Type B pancreatic cell (in vitro differentiated cells): Measurements from ENCODE around the gene HPX. TPM values are rescaled to one million over a fixed set of nuclear protein-coding genes. Genes with fewer than 3 reads are reported as not detected.

Source experiments
- DNase-seq: peaks from one replicate; pipeline ENCODE4 v3.0.0; 2021; ENCODE audit warnings: mixed read lengths; ENCODE audit not compliant: unreplicated experiment; ENCODE audit errors: extremely low spot score
- H3K27ac Mint-ChIP-seq: 2 replicates; pipeline ENCODE4 v1.8.0; 2021; ENCODE audit warnings: mild to moderate bottlenecking, mixed read lengths
- H3K27me3 Mint-ChIP-seq: 2 replicates; pipeline ENCODE4 v1.8.0; 2021; ENCODE audit warnings: mixed read lengths
- H3K36me3 Mint-ChIP-seq: 2 replicates; pipeline ENCODE4 v1.8.0; 2021; ENCODE audit warnings: mixed read lengths
- H3K4me1 Mint-ChIP-seq: one replicate; pipeline ENCODE4 v1.8.0; 2021; ENCODE audit warnings: mixed read lengths; ENCODE audit not compliant: unreplicated experiment
- H3K4me3 Mint-ChIP-seq: 2 replicates; pipeline ENCODE4 v1.8.0; 2021; ENCODE audit warnings: mild to moderate bottlenecking, mixed read lengths
- H3K9me3 Mint-ChIP-seq: 2 replicates; pipeline ENCODE4 v1.8.0; 2021; ENCODE audit warnings: mixed read lengths
- total RNA-seq: library from RNA; stranded (reverse); gene quantifications from 2 replicates; pipeline ENCODE4 v1.2.1, GENCODE V29; 2021; ENCODE audit warnings: low replicate concordance
- TF ChIP-seq, protein P1 (sequence below): fragments of 200-600 bp; sonication (generic); conservative IDR thresholded peaks from 2 replicates; pipeline ENCODE4 v1.5.0; 2021; ENCODE audit warnings: antibody characterized with exemption, mild to moderate bottlenecking

The HPX gene
- total RNA-seq, 1 donor from 2014 or later: 1.9 TPM

DNA sequence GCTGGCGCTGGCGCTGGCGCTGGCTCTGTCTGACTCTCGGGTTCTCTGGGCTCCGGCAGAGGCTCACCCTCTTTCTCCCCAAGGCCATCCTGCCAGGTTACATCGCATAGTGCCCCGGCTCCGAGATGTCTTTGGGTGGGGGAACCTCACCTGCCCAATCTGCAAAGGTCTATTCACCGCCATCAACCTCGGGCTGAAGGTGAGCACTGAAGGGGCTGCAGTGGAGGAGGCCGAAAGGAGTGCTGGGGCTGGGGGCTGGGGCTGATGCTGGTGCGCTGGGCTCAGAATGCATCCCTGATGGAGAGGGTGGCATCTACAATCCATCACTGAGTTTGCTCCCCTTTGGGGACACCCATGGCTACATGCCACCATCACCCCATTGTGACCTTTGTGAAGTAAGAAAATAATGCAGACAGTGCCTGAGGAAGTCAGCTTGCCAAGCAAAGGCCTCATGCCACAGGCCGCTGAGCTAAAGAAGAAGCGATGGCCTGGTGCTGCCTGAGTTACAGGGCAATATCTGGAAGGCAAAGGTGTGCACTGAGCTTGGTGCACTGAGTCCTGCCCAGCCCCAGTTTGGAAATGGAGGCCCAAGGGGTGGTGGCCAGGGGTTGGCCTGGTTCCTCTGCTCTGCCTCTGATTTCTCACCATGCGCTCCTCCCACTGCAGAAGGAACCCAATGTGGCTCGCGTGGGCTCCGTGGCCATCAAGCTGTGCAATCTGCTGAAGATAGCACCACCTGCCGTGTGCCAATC is 49.9 kb downstream of the HPX start:
- H3K4me3 Mint-ChIP-seq: peak overlapping the region; percentile 93
- H3K27me3 Mint-ChIP-seq: no peaks in the 10 kb centered on the region
- TF ChIP-seq, protein P1, sequence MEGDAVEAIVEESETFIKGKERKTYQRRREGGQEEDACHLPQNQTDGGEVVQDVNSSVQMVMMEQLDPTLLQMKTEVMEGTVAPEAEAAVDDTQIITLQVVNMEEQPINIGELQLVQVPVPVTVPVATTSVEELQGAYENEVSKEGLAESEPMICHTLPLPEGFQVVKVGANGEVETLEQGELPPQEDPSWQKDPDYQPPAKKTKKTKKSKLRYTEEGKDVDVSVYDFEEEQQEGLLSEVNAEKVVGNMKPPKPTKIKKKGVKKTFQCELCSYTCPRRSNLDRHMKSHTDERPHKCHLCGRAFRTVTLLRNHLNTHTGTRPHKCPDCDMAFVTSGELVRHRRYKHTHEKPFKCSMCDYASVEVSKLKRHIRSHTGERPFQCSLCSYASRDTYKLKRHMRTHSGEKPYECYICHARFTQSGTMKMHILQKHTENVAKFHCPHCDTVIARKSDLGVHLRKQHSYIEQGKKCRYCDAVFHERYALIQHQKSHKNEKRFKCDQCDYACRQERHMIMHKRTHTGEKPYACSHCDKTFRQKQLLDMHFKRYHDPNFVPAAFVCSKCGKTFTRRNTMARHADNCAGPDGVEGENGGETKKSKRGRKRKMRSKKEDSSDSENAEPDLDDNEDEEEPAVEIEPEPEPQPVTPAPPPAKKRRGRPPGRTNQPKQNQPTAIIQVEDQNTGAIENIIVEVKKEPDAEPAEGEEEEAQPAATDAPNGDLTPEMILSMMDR: no peak
- H3K4me1 Mint-ChIP-seq: peaks cover 30% of the 10 kb centered on the region
- H3K36me3 Mint-ChIP-seq: no peaks in the 10 kb centered on the region
- no peak for DNase-seq
- H3K27ac Mint-ChIP-seq: no peak overlapping the region
- H3K9me3 Mint-ChIP-seq: no peaks in the 10 kb centered on the region

DNA sequence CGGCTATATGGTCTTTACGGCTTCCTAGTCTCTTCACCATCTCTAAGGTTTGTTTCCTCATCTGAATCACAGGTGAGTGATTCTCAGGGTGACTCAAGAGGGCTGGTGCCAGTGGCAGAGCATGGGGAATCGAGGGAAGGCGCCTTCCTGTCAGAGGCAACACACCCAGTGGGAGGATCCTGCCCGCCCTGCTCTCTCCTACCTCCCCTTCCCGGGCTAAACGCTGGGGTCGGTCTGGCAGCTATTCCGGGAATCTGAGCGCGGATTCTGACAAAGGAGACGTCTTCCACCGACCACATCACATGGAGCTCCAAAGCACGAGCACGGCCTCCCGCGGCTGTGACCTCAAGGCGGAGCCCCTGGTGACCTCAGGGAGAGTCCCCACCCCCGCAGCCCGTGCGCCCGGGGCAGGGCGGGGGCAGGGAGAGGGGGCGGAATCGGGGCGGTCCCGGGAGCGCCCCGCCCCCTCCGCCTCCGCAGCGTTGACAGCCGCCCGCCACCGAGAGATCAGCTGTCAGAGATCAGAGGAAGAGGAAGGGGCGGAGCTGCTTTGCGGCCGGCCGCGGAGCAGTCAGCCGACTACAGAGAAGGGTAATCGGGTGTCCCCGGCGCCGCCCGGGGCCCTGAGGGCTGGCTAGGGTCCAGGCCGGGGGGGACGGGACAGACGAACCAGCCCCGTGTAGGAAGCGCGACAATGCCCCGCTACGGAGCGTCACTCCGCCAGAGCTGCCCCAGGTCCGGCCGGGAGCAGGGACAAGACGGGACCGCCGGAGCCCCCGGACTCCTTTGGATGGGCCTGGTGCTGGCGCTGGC is 50.7 kb downstream of the HPX start, which contains the start of gene SMPD1:
Gene SMPD1 (plus strand): TSS at position 570 of the 813 bp plus-strand sequence. CDS start 125 bp downstream, at position 695.
- H3K9me3 Mint-ChIP-seq: no peaks in the 10 kb centered on the region
- peak; percentile 89 for DNase-seq
- peak within 1 kb of the TSS; percentile 95 for H3K27ac Mint-ChIP-seq
- H3K4me1 Mint-ChIP-seq: peaks cover 30% of the 10 kb centered on the region
- TF ChIP-seq, protein P1: no peak
- H3K36me3 Mint-ChIP-seq: no peaks in the 10 kb centered on the region
- H3K4me3 Mint-ChIP-seq: peak within 1 kb of the TSS; percentile 93
- no peaks in the 10 kb centered on the region for H3K27me3 Mint-ChIP-seq

DNA sequence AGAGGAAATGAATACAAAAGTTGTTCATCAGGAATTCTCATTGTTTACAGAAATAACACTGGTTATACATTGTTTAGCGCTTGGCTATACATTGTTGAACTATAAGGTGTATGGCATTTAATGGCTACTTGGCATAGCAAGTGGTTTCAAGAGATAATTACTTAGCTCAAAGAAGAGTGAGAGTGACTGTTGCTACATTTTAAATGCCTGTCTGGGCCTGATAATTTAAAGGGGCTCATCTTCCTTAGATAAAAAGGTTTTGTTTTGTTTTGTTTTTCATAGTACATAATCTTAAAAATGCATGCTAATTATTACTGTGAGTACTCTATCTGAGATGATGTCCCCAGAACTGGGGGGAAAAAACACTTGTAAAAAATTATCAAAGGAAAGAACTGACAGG is 52.0 kb downstream of the HPX start:
- DNase-seq: no peak
- TF ChIP-seq, protein P1: no peak
- H3K4me1 Mint-ChIP-seq: peaks cover 32% of the 10 kb centered on the region
- no peaks in the 10 kb centered on the region for H3K27me3 Mint-ChIP-seq
- peak overlapping the region; percentile 13 for H3K4me3 Mint-ChIP-seq
- peak overlapping the region; percentile 25 for H3K27ac Mint-ChIP-seq
- no peaks in the 10 kb centered on the region for H3K9me3 Mint-ChIP-seq
- no peaks in the 10 kb centered on the region for H3K36me3 Mint-ChIP-seq

DNA sequence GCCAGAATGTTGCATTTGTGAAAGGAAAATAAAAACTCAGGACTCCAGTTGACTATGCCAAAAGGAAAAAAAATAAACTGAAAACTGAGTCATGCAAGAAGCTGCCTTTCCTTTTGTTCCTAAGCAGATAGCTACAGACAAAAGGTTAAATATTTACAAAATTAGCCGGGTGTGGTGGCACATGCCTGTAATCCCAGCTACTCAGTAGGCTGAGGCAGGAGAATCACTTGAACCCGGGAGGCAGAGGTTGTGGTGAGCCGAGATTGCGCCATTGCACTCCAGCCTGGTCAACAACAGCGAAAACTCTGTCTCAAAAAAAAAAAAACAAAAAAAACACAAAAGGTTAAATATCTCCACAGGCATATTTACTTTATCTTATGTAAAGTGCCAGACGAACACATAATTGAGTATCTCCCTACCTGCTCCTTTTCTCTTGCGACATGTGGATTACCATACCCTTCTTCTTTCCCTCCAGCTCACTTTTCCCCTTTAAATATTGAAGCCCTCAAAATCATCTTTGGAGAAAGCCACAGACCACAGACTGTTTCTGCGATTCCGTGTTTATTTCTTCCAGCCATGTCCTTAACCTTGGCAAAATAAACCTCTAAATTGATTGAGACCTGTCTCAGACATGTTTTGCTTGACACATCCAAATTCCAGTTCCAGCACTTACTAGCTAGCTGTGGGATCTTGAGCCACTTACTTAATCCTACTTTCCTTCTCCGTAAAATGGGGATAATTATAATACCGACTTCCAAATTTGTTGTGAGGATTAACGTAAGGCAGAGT is 52.8 kb downstream of the HPX start:
- peaks cover 36% of the 10 kb centered on the region for H3K4me1 Mint-ChIP-seq

More for the DNA sequence above, 52.8 kb downstream of the HPX start:
- DNase-seq: no peak
- H3K27me3 Mint-ChIP-seq: no peaks in the 10 kb centered on the region
- TF ChIP-seq, protein P1: no peak
- H3K27ac Mint-ChIP-seq: peak overlapping the region; percentile 25
- no peaks in the 10 kb centered on the region for H3K9me3 Mint-ChIP-seq
- H3K4me3 Mint-ChIP-seq: peak overlapping the region; percentile 13
- H3K36me3 Mint-ChIP-seq: no peaks in the 10 kb centered on the region
